Effector CD8-positive, alpha-beta T cell (primary cell): ENCODE measurements around the gene NXPH2.
"Not testable (repeated sequence)": the region's sequence is repeated elsewhere in the genome, so short reads cannot be mapped to it uniquely, and the experiment has no call there.

Source experiments
- DNase-seq: peaks from one replicate; lab custom pipeline; 2025; lab: John Stamatoyannopoulos, UW

NXPH2 gene

GRCh38 chr2:138757384-138757783, 22.8 kb downstream of the NXPH2 start:
- no peak for DNase-seq

- no peak for DNase-seq
Observed at GRCh38 chr2:138752197-138752956, 27.8 kb downstream of the NXPH2 start.

- DNase-seq = no peak
Observed at GRCh38 chr2:138744713-138745112, 35.5 kb downstream of the NXPH2 start.

- no peak for DNase-seq
Observed at GRCh38 chr2:138742441-138743057, 37.6 kb downstream of the NXPH2 start.

- DNase-seq = no peak
Observed at GRCh38 chr2:138741851-138742250, 38.3 kb downstream of the NXPH2 start.

GRCh38 chr2:138737009-138737554, 43.1 kb downstream of the NXPH2 start:
- not testable (repeated sequence) for DNase-seq

- DNase-seq = no peak
Observed at GRCh38 chr2:138732651-138733050, 47.5 kb downstream of the NXPH2 start.

- DNase-seq = no peak
Observed at GRCh38 chr2:138730497-138731030, 49.6 kb downstream of the NXPH2 start.

GRCh38 chr2:138727956-138728355, 52.2 kb downstream of the NXPH2 start:
- no peak for DNase-seq

GRCh38 chr2:138726681-138727080, 53.5 kb downstream of the NXPH2 start:
- no peak for DNase-seq

GRCh38 chr2:138724729-138725459, 55.3 kb downstream of the NXPH2 start:
- no peak for DNase-seq

- DNase-seq = no peak
Observed at GRCh38 chr2:138724327-138724726, 55.9 kb downstream of the NXPH2 start.

GRCh38 chr2:138723196-138723987, 56.8 kb downstream of the NXPH2 start:
- no peak for DNase-seq

- no peak for DNase-seq
Observed at GRCh38 chr2:138722316-138722715, 57.9 kb downstream of the NXPH2 start.

GRCh38 chr2:138720035-138720838, 60.0 kb downstream of the NXPH2 start:
- DNase-seq = no peak

- DNase-seq = no peak
Observed at GRCh38 chr2:138718405-138718804, 61.8 kb downstream of the NXPH2 start.

- DNase-seq = no peak
Observed at GRCh38 chr2:138716183-138716582, 64.0 kb downstream of the NXPH2 start.

GRCh38 chr2:138713504-138713903, 66.7 kb downstream of the NXPH2 start:
- DNase-seq = no peak

- no peak for DNase-seq
Observed at GRCh38 chr2:138713069-138713496, 67.1 kb downstream of the NXPH2 start.

- DNase-seq = no peak
Observed at GRCh38 chr2:138712212-138712979, 67.8 kb downstream of the NXPH2 start.
